ENCODE data around the gene GNA12.

DNA sequence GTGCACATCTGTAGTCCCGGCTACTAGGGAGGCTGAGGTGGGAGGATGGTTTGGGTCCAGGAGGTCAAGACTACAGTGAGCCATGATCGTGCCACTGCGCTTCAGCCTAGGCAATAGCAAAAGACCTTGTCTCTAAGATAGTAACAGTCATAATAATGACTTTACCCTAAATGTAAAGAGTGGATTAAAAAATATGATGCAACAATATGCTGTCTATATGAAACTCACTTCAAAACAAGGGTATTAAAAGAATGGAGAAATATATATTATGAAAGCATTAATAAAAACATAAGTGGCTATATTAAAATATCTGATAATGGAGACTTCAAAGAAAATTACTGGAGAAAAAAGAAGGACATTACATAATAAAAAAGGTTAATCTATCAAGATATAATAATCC lies 5.7 kb downstream of the GNA12 start:
- no peak for TF ChIP-seq CTCF (IDR thresholded peaks at IDR 0.05; ENCODE audit: low read depth, low read length, missing input control)
- TF ChIP-seq YY1 (IDR thresholded peaks at IDR 0.05): no peak
- no peak for TF ChIP-seq REST (IDR thresholded peaks at IDR 0.05)
- TF ChIP-seq GABPA (IDR thresholded peaks at IDR 0.05 in 1 of 2, conservative IDR thresholded peaks at IDR 0.05 in 1 of 2): no peak
- TF ChIP-seq SP1 (IDR thresholded peaks at IDR 0.05): no peak
- TF ChIP-seq RXRA (IDR thresholded peaks at IDR 0.05): no peak
- TF ChIP-seq NR2F2 (IDR thresholded peaks at IDR 0.05): no peak
- TF ChIP-seq TAF1 (conservative IDR thresholded peaks at IDR 0.05): no peak
- TF ChIP-seq, protein P1, sequence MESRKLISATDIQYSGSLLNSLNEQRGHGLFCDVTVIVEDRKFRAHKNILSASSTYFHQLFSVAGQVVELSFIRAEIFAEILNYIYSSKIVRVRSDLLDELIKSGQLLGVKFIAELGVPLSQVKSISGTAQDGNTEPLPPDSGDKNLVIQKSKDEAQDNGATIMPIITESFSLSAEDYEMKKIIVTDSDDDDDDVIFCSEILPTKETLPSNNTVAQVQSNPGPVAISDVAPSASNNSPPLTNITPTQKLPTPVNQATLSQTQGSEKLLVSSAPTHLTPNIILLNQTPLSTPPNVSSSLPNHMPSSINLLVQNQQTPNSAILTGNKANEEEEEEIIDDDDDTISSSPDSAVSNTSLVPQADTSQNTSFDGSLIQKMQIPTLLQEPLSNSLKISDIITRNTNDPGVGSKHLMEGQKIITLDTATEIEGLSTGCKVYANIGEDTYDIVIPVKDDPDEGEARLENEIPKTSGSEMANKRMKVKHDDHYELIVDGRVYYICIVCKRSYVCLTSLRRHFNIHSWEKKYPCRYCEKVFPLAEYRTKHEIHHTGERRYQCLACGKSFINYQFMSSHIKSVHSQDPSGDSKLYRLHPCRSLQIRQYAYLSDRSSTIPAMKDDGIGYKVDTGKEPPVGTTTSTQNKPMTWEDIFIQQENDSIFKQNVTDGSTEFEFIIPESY (IDR thresholded peaks at IDR 0.05): no peak
- TF ChIP-seq RAD21 (IDR thresholded peaks at IDR 0.05): no peak
- TF ChIP-seq ATF3 (IDR thresholded peaks at IDR 0.05): no peak

Measured in liver (tissue), 3 donors.